ENCODE measurements around the gene ZNF497. TPM values are rescaled to one million over a fixed set of nuclear protein-coding genes. Genes with fewer than 3 reads are reported as not detected.
A peak's percentile ranks its signal among the peaks of the same experiment; 100 is the strongest.

Gene ZNF497
- total RNA-seq, 1 experiment from 2014 or later, result 1.7 TPM

GRCh38 chr19:58357481-58358145 lies 4.9 kb downstream of the ZNF497 start (continued):
- TF ChIP-seq ZNF281 (CRISPR knock-in tag; IDR thresholded peaks at IDR 0.05), result no peak
- no peak for TF ChIP-seq ZMAT4 (CRISPR knock-in tag; IDR thresholded peaks at IDR 0.05)
- no peak for TF ChIP-seq GRHL2 (CRISPR knock-in tag; IDR thresholded peaks at IDR 0.05; ENCODE audit: insufficient replicate concordance, severe bottlenecking)
- no peak for TF ChIP-seq E2F1 (CRISPR knock-in tag; IDR thresholded peaks at IDR 0.05)
- TF ChIP-seq TP53 (CRISPR knock-in tag; IDR thresholded peaks at IDR 0.05), result no peak
- TF ChIP-seq MXD4 (CRISPR knock-in tag; IDR thresholded peaks at IDR 0.05; ENCODE audit: borderline replicate concordance), result no peak

GRCh38 chr19:58356766-58357480 lies 5.6 kb downstream of the ZNF497 start:
- 0 out of 2 replicates have a peak, but pooled peaks have one; percentile 15 for ATAC-seq
- DNase-seq (ENCODE audit: low spot score), result no peak
- TF ChIP-seq NFYB (CRISPR knock-in tag; conservative IDR thresholded peaks at IDR 0.05; ENCODE audit: low read depth) (no peak), ZNF138 (CRISPR knock-in tag; conservative IDR thresholded peaks at IDR 0.05) (no peak), FOXJ3 (CRISPR knock-in tag; IDR thresholded peaks at IDR 0.05; ENCODE audit: borderline replicate concordance) (no peak), ZNF396 (CRISPR knock-in tag; IDR thresholded peaks at IDR 0.05; ENCODE audit: borderline replicate concordance) (no peak), PRDM15 (CRISPR knock-in tag; IDR thresholded peaks at IDR 0.05) (no peak), CTCF (IDR thresholded peaks at IDR 0.05) (no peak), ELF4 (CRISPR knock-in tag; IDR thresholded peaks at IDR 0.05; ENCODE audit: low read depth) (no peak), FOXP1 (CRISPR knock-in tag; IDR thresholded peaks at IDR 0.05; ENCODE audit: borderline replicate concordance) (no peak), TCF7 (CRISPR knock-in tag; IDR thresholded peaks at IDR 0.05; ENCODE audit: low read depth) (no peak), USF1 (CRISPR knock-in tag; IDR thresholded peaks at IDR 0.05) (no peak), KAT7 (CRISPR knock-in tag; IDR thresholded peaks at IDR 0.05; ENCODE audit: borderline replicate concordance) (no peak), ZNF232 (CRISPR knock-in tag; IDR thresholded peaks at IDR 0.05) (no peak), ZNF317 (CRISPR knock-in tag; IDR thresholded peaks at IDR 0.05; ENCODE audit: borderline replicate concordance, low read depth) (no peak)

More at GRCh38 chr19:58356766-58357480, 5.6 kb downstream of the ZNF497 start:
- H3K27ac Mint-ChIP-seq, result no peak overlapping the region
- H3K4me1 Mint-ChIP-seq, result peaks cover 6% of the 10 kb centered on the region; the same call in 1 of the 2 replicates
- no peak overlapping the region for H3K4me3 Mint-ChIP-seq
- ChIA-PET POLR2A (no interaction called here), CTCF (interaction anchor here (0.9 to 1.0 kb wide), 3 partner anchors 17 to 27 kb away, joined by 3 to 4 read pairs (median 3); no protein-coding TSS in a partner anchor)
- peaks cover 8% of the 10 kb centered on the region for H3K27me3 Mint-ChIP-seq (ENCODE audit: low read depth)
- H3K9me3 Mint-ChIP-seq, result no peaks in the 10 kb centered on the region
- H3K36me3 Mint-ChIP-seq, result no peaks in the 10 kb centered on the region
